Measurements from ENCODE around the gene DKC1.
A peak's percentile ranks its signal among the peaks of the same experiment; 100 is the strongest.
"Not testable (repeated sequence)": the region's sequence is repeated elsewhere in the genome, so short reads cannot be mapped to it uniquely, and the experiment has no call there.

The DKC1 gene

DNA sequence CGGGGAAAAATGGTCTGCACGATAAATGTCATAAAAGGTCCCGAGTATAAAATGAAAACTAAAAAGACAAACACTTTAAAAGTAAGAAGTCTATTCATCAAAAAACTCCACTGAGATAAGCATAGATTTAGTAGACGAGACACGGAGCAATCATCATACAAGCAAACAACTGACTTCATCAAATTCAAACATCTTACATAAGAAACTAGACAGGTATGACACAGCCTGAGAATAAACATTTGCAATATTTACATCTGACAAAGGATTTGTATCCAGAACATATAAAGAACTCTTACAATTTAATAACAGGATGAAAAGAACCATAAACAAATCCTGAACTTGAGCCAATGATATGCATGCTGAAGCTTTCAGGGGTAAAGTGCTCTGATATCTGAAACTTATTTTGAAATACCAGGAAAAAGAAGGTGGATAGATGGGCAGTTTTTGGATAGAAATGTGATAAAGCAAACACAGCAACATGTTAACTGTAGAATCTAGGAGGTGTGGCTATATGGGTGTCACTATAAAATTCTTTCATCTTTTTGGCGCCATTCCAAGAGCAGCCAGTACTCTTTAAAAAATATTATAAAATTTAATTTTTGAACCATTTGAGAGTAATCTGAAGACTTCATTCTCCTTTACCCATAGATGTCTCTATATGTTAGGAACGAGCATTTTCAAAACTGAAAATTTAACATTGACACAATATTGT, 30.6 kb downstream of the DKC1 start:
- DNase-seq (ENCODE audit: low spot score), result no peak

DNA sequence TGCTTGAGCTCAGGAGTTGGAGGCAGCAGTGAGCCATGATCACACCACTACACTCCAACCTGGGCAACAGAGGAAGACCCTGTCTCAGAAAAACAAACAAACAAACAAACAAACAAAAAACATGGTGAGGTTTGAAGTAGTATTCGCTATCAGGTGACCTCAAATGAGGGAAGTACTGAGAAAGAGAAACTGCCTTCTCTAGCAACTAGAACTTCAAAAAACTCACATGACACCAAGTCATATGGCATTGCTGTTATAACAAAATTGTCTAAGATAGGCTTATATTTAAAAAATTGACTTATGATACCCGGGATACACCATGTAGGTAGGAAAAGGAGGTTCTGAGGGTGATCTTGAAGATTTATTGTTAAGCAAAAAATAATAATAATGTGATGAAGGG, 32.4 kb downstream of the DKC1 start:
- no peak for DNase-seq (ENCODE audit: low spot score)

DNA sequence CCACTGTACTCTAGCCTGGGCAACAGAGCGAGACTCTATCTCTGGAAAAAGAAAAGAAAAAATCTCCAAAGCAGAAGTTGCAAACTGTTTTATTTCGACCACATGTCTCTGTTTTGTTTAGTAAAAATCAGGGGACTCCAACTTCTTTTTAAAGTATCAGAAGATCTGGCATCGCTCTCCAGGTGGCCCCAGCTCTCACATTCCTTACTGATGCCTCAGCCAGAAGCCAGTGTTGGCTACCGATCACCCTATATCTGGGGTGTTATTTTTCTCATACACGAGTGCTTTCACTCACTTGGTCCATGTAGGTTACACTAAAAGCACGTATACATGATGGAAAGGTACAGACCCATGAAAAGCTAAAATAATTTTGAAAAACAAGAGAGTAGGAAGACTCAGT, 34.3 kb downstream of the DKC1 start:
- DNase-seq (ENCODE audit: low spot score), result no peak

DNA sequence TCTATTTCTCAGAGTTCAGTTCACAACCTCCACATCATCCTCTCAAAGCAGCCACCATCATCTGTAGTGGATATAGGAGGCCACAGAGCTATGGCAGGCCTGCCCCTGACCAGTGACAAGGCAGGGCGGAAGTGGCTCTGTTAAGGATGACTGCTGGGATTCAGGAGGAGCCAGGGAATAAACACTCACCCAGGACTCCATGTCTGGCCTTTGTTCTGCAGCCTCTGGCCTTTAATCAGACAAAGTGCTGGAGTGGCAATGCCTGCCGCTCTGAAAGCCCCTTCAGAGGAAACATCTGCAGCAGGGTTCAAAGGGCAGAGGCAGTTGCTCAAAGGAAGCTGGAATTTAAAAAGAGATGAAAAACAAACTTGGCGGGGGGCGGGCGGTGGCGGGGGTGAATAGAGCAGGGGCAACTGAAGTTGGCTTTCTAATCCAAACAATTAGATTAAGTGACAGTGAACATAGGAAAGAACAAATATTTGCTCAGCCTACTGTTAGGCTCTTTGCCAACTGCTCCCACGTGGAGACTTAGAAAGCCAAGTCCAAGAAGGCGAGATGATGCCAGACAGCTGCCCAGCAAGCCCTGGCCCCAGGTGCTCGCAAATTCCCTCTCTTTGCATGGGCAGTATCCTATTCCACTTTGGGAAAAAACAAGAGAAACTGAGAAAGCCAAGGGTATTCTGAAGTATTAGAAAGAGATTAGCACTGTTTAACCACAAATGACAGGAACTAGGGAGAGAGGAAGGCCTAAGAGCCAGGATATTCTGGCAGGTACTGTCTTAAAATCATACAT, 37.1 kb downstream of the DKC1 start:
- DNase-seq (ENCODE audit: low spot score), result no peak

DNA sequence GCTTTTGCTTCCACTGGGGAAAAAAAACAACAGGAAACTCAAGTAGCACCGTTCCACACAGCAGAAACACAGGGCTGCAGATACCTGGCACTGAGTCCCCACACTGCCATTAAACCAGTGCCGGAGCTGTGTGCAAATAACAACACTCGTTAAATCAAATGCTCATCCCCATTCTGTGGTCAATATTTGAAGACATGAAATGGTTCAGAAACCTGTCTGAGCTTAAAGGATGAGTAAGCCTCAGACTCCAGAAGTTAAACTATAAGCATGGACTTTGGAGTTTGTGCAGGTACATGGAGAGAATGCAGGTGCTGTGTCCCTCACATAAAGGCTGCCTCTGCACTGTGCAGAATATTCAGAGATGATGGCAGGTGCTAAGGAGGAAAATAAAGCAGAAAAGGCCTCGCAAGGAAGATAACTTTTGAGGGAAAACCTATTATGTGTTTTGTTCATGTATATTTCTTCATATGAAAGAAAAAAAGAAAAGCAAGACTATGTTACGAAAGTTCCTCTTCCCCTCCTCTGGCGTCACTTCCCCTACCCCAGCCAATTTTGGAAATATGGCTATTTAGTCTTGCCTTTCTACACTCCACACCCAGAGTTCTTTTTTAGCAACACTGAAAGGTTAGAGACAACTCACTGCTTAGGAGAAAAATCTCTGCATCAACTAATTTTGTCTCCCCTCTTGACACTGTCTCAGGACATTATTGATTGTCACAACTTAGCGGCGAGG, 38.0 kb downstream of the DKC1 start:
- DNase-seq (ENCODE audit: low spot score), result no peak

DNA sequence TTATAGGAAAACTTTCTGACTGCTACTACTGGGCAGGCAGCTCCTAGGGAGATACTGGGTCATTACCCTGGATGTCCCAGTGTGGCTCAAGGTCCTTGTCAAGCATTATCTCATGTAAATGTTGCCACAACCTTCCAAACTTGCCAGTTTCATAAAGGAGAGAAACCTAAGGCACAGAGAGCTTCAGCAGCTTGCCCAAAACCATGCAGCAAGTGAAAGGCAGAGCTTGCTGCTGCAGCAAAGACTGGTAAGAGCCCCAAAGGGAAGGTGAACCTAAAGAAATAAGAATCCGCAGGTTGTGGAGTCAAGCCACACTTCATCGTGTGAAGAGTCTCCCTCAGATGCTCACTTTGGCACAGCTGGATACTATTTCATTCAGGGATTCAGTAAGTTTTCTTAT, 40.3 kb downstream of the DKC1 start:
- no peak for DNase-seq (ENCODE audit: low spot score)

DNA sequence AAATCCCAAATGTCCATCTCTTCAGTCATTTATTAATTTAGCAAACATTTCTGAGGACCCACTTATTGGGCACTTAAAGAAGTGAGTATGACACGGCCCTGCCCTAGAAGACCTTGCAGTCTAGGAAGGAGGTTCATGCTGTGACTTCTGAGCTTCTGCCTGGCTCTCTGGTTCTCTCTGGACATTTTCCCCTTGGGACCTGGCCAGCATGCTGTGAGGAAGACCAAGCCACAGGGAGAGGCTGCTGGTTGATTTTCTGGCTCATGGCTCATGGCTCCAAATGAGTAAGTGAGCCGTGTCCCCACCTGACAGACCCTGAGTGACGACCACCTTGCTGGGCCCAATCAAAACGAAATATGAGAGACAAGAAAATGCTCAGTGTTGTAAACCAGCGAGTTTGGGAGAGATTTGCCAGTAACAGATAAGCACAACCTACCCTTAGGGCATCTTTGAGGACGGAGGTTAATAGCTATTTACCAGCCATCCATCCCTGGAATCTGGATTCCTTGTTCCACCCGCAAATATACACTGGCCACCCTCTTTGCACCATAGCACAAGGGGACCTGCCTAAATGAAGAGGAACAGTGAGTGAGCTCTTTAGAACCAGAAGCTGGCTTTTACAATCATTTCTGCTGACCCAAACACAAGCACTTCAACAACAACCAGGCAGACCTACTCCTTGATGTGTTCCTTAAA, 41.7 kb downstream of the DKC1 start:
- no peak for DNase-seq (ENCODE audit: low spot score)

DNA sequence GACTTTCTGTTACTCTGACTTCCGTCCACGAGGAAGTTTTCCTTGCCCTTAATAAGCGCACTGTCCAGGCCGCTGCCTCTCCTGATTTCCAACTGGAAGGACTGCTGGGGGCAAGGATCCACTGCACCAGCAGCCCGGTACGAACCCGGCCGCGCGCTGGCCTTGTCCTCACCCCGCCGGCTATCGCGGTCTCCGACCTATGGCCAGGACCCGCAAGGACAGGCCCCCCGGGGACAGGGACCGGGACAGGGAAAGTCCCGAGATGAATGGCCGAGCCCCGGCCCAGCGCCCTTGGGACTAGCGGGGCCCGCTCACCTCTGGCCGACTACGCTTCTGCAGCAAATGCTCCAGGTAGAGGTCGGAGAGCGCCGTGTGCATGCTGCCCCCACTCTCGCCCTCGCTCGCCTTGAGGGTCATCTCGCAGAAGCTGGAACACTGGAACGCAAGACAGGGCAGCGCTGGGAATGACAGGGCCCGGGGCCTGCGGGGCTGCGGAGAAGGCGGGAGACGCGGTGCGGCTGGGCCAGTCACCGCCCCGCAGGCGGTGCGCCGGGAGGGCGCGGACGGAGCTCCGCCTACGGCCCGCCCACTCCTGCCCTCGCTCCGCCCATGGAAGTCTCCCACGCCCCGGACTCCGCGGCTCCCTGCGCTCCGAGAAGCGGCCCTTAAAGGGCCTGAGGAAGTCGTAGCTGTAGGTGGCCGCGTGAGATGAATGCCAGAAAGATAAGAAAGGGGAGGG, 42.5 kb downstream of the DKC1 start, which contains the start of gene MPP1:
Gene MPP1, minus strand, starts transcription at position 529 of the 739 bp plus-strand sequence. Its CDS starts 112 bp downstream, at position 417.
- peak; percentile 67 for DNase-seq (ENCODE audit: low spot score)

DNA sequence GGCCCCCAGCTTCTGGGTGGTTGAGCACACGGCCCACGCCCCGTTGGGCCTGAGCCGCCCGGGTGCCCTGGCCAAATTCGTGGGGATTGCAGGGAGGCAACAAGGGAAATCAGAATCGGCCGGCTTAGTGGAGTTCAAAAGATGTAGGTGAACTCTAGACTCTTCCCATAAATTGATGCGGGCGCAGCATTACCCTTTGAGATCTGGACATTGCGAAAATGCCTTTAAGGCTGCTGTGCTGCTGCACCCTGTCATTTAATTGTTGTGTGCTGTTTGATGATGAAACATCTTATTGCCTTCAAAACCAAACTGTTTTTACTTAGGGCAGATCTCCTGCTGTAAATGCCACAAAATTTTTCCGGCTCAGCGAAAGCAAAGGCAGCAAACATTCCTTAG, 43.0 kb downstream of the DKC1 start:
- DNase-seq (ENCODE audit: low spot score), result no peak

DNA sequence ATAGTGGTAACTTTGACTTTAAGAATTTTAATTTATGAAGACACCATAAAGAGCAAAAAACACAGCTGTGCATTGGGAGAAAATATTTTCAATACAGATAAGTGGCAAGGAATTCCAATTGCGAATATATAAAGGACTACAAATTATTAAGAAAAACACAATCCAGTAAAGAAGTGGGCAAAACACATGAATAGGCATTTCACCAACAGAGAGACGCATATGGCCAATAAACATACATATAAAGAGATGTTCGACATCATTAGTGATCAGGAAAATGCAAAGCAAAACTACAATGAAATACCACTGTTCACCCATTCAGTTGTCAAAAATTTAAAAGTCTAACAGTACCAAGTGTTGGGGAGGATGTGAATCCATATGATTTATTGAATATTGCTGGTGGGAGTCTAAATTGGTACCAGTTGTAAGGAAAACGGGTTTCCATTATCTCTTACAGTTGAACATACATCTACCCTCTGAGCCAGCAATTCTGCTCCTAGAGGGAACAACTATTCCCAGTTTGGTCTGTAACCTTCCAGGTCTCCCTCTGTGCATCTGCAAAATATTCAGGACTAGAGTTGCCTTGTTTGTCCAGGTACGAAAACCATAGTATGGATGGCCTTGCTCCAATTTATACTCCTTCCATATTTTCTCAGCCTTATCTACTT, 44.3 kb downstream of the DKC1 start:
- DNase-seq (ENCODE audit: low spot score), result no peak

DNA sequence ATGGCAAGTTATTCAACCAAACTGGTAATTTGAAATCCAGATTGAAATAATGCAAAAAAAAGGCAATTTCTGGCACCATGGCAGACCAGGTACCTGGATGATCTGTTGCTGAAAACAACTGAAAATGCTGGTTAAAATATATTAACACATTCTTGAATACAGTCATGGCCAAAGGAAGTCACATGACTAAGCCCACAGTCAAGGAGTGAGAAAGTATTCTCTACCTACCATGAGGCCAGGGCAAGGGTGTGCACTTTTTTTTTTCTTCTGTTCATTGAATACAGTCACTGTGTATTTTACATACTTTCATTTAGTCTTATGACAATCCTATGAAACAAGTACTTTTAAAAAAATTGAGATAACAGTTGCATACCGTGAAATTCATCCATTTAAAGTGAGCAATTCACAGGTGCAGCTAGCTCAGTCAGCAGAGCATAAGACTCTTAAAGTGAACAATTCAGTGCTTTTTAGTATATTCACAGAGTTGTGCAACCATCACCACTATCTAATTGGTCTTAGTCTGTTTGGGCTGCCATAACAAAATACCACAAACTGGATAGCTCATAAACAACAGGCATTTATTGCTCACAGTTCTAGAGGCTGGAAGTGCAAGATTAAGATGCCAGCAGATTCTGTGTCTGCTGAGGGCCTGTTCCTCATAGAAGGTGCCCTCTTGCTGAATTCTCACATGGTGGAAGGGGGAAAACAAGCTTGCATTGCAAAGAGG, 47.4 kb downstream of the DKC1 start:
- DNase-seq (ENCODE audit: low spot score), result no peak

DNA sequence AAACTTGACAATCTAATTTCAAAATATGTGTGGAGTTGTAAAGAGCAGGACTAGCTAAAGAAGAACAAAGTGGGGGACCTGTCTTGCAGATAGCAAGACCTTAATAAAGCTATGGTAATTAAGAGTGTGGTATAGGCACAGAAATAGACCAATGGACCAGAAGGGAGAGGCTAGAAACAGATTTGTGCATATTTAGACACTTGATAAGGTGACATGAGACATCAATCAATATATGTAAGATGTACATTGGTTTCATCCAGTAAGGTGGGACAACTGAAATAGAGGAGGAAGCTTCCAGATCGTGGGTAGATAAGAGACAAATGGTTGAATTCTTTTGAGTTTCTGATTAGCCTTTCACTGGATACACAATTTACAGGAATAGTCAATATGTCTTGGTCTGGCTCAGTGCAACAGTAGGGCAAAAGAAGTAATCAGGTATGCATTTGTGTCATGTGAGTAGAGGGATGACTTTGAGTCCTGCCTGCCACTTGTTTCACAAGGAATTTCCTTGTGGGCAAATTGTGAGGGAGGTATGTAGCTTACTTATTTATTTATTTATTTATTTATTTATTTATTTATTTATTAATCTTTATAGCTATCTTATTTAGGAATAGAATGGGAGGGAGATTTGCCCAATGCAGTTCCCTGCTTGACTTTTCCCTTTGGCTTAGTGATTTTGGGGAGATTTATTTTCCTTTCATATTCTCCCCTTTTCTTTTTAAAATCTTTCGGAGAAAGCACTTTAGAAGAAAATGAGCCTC, 49.9 kb downstream of the DKC1 start:
- no peak for DNase-seq (ENCODE audit: low spot score)

DNA sequence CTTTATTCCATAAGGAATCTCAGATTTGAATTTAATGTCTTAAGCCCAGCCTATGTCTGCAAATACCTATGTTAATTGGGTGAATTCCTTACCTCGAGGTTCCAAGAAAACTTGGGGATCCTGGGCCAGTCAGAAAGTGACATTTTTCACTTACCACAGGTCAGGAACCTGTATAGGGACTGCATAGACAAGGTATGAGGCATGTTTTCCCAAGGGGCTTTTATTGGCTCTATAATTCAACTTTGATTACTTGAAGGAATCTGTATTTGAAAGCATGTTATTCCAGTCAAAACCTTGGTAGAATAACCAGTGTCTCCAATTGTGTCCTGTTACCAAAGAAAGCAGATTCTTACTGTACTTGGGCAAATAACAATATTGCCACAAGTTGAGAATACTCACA, 51.1 kb downstream of the DKC1 start:
- no peak for DNase-seq (ENCODE audit: low spot score)

DNA sequence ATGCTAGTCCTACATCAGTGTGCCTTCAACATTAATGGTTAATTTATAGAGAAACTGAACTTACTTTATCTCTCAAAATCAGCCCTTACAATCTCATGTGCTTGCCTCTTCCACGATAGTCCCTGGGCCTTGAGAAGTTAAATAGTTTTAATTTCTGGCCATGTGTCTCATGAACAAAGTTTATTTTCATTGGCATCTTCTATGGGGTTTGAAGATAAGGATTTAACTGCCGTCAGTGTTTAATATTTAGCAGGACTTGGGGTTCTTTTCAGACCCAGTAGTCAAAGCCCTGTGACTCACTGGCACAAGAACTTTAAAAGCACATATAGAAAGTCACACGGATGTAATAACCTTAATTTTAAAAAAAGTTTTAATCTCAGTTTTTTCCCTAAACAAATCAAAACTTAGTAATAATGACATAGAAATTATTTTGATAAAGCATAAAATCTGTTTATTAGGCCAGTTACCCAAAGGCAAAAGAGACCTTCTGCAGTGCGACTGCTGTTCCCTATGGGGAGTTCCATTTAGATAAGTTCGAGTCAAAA, 52.7 kb downstream of the DKC1 start:
- no peak for DNase-seq (ENCODE audit: low spot score)

DNA sequence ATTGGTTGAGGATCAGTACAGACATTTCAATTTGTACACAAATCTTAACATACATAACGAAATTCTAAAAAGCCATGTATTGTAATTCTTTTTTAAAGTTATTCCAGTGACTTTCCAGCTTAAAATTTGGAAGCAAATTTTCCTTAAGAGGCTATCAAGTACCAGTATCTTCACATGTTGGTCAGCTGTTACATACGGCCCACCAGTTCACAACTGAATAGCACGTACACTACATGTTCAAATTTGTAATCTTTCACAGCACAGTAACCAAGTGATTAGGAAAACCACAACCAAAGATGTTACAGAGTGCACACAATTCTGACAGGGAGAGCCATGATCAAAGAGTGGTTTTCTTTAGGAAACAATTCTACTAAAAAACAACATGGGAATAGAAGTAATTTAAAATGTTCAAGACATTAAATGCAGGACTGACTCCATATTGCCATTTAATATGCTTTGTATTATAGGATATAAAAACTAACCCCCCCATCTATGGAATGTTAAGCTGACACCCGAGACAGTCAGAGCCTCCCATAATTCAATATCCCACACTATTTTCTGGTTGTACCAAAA, 53.7 kb downstream of the DKC1 start:
- not testable (repeated sequence) for DNase-seq (ENCODE audit: low spot score)

DNA sequence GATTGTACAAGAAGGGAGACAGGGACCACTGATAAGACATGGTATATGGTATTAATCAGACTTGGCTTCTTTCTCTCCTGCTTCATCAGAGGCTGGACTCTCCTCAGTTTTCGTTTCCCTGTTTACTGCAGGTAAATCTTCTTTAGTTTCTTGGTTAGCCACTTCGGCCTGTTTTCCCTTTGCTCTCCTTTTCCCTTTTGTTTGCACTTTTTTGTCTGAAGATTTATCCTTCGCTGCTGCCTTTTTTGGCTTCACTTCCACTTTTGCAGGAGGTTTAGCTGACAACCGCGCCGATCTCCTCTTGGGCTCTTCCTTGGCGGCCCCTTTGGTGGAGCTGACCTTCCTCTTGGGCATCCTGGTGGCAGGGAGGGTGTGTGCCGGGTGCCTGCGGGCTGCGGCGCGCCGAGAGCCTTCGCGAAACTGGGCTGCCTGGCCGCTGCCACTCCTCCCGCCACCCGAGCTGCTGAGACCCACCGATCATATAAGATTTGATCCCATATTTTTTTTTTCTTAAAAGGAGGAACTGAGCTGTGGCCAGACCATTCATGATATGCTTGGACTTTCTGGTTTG, 54.5 kb downstream of the DKC1 start:
- not testable (repeated sequence) for DNase-seq (ENCODE audit: low spot score)

DNA sequence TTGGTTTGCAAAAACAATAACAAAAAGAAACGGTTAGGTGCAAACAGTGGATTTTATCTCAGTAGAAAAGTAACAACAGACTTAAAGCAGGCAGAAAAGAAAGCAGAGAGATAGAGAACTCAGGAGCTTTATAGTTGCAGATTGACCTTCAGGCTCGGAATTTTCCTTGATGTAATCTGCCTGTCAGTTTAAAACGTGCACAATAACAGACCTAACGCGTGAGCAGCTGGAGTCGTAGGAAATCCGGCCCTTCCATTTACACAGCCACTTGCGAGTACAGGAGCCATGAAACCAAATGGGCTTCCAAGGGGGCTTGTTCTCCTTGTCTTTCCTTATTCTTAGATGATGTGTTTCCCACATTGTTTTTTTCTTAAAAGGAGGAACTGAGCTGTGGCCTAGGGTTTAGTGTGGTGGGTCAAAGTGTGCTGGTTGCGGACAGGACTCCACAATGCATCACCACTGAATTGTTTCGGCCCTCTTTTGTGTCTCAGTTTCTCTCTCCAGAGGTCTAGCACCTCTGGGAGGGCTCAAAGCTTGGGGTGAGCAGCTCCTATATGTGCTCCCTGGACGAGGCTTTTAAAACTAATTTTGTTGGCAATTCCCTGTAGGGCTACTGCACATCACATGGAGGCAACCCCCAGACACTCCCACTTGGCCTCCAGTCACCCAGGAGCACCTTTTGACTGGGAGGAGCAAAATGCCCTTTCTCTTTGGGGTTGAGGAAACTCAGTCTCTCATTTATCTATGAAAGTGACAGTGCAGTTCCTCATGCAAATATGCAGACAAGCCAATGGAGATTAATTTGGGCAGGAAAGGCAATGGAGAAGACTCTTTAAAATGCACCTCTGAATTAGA, 56.5 kb downstream of the DKC1 start:
- DNase-seq (ENCODE audit: low spot score), result no peak
